Measurements from ENCODE around the gene NEURL1. TPM values are rescaled to one million over a fixed set of nuclear protein-coding genes. Genes with fewer than 3 reads are reported as not detected.
A peak's percentile ranks its signal among the peaks of the same experiment; 100 is the strongest.
"Not testable (repeated sequence)": the region's sequence is repeated elsewhere in the genome, so short reads cannot be mapped to it uniquely, and the experiment has no call there.

Gene NEURL1
- polyA plus RNA-seq, 12 donors = 9.9 to 42.8 (median 19.1) TPM; not detected in 1

DNA sequence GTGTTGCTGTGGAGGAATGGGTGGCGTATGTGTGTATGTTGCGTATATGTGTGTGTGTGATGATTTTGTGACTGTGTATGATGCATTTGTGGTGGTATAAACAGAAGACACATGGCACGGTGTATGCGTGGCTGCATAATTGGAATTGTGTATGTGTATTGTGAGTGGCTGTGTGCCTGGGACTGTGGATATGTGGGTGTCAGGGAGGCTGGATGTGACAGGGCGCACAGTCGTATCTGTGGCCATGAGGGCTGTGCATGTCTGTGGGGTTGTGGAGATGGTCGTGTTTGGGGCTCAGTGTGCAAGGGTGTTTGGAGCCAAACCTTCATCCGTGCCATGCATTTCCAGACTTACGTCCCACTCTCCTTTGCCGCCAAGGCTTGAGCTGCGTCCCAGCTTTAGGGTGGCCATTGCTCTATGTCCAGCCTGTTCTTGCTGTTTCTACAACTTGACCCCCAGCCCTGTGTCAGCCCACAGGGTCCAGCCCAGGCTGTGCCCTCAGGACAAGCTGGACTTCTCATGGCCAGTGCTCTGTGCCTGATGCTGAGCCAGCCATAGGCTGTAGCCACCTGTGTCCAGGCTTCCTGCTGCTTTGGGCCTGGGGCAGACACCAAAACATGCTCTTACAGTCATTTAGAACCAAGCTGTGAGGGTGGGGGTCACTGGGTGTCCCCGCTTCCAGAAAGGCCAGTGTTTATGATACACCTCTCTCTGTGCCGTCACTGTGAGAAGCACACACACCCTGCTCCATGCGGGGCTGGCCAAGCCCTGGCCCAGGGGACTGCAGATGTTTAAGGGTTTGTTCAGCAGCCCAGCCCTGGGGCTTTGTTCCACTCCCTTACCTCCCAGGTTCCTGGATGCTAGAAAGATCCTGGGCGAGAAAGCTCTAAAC is 127.6 kb downstream of the NEURL1 start:
- DNase-seq = no peak

DNA sequence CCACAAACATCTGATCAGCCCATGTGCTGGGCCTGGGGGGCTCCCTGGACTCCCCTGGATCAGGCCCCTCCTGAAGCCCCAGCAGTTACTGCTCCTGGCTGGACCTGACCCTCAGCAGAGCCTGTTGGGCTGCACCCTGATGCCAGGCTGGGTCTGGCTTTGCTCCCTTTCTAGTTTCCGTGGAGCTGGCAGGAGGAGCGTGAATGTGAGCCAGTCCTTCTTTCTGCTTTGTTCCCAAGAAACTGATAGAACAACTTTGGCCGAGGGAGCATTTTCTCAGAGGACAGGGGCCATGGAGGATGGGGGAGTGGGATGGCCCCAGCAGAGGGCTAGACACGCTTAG is 128.2 kb downstream of the NEURL1 start:
- no peak for DNase-seq

DNA sequence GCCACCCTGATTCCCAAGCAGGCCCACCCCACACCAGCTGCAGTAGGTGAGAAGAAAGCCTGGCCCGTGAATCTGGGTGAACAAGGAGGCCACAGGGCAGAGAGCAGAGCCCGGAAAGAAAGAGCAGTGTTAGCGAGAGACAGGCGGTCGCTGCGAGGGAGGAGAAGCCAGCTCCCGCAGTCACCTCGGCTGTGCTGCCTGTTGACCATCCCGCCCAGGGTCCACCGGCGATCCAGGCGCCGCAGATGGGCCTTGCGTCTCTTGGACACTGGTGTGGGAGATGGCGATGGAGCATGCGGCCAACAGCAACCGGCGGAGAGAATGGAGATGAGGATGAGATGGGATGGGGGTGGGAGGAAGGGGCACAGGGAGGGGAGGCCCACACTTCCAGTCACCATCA is 128.8 kb downstream of the NEURL1 start:
- no peak for DNase-seq

DNA sequence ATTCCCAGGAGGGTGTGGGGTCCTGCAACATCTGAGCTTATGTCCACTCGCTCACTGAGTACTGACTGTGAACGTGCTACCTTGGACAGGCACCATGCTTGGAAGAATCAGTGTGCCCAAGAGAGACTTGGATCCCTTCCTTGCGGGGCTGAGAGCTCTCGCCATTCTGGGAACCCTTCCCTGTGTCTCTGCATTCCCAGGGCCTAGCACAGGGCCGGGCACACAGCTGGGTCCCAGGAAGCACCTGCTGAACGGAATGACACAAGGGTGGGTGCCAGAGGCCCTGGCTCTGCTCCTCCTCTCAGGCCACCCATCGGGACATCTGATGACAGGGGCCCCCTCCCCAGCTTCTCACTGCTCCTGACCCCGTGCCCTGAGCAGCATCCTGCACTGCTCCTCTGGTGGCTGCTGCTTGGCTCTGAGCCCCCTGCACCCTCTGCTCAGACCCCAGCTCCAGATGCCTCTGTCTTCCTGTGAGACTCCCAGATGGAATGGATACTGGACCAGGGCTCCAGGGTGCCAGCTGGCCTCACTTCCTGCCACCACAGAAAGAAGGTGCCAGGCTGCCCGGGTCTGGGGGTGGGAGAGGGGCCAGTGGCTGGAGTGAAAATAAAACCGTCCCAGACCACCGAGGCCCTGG is 129.6 kb downstream of the NEURL1 start:
- no peak for DNase-seq

DNA sequence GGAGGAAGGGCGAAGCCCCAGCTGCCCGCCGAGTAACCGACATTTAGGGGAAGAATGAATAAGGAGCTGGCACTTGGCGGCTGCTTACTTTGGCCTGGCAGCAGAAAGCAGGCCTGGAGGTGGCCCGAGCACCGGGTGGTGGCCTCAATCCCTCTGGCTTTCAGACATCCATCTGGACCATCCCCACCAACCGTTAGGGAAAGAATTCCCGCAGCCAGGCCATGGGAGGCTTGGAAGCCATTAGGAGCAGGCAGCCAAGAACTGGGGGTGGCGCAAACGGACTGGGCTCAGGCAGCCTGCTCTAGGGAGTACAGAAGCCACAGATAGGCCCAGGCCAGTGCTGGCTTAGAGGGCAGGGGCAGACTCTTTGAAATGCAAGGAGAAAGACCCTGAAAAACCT is 132.7 kb downstream of the NEURL1 start:
- no peak for DNase-seq

DNA sequence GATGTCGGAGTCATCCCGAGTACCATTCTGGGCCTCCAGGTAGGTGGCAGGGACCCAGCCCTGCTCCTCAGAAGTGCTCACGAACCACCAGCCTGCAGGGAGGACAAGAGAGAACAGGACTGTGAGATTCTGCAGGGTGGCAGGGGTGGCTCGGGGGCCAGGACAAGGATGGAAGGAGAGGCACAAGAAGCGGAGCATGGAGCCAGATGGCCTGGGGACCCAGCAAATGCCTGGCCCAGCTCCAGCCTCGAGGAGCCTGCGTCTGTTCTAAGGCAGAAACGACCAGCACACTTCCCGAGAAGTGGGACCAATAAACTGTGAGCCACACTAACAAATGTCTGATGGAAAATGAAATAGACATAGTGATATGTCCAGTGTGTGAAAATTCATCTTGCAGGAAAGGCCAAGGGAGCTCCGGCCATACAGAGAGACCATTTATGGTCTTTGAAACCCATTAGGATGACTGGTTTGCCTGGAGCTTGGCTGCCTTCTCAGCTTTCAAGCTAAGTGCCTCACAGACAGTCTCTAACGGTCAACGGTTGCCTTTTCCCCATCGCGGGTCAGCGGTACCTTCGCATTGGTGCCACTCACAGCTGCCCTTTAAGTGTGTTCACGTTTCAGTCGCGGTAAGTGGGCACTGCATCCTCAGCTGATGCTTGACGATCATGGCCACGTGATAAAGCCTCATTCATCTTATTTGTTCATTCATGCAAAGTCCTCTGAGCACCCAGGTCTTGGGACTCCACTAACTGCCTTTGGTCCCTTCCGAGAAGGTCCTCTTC is 133.8 kb downstream of the NEURL1 start:
- DNase-seq = no peak

DNA sequence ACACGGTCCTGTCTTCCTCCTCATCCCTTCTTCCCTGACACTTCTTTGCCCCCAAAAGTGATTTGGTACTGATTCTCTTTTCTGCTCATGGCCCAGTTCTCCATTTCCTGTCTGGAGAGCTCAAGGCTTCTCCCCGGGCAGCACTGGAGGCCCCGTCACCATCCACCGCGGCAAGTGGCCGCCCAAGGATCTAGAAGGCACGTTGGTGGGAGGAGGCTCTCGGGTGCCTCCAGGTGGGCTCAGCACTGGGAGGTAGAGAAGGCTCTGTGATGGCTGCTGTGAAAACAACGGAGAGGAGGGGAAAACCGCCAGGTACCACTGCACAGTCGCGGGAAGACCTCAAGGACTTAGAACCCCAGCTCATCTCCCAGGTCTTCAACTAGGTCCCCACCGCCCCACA is 134.4 kb downstream of the NEURL1 start:
- DNase-seq = no peak

DNA sequence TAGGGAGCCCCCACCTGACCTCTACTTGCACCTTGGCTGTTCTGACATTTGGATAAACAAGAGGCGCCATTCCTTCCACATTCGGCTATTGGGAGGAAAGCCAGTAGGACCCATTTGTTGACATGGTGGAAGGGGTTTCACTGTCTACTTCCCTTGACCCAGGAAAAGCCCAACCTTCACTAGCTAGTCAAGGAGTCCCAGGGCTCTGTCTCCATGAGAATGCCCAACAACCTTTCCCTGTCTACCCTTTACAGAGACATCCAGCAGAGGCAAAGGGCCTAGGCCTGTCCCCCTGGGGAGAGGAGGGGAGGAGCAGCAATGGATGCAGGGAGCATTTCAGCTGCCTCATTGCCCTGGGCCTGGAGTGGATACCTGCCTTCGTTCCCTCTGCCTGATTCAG is 136.1 kb downstream of the NEURL1 start:
- no peak for DNase-seq

DNA sequence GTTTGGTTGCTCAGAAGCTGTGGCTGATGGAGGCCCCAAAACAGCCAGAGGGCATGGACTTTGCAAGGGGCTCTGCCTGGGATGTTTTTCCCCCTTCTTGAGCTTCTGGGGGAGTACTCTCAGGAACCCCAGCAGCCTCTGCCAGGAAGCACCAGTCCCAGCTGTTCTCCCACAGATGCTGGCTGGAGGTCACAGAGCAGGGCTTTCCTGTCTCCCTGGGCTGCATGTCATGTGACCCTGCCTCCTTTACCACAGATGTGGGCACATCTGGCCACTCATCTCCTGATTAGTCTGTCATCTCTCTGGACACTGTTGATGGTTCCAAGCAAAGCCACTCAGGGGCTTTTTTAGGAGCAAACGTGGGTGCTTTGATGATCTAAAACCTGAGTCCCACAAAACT is 136.7 kb downstream of the NEURL1 start:
- no peak for DNase-seq

DNA sequence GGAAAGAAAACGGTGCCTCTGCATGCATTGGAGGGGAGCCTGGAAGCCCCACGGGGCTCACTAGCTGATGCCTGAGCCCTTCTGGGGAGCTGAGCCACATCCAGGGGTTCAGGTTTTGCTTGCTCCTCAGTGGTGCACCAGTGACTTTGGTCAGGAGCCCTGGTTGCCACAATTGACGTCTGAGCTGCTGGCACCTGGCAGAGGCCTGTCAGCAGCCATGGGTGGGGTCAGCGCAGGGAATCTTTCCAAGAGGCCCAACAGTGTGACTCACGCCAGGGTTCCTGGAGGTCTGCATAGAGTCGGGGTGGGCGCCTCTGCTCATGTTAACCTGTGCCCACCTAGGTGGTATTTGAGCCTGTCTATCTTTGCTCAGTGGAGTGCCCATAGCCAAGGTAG is 138.7 kb downstream of the NEURL1 start:
- no peak for DNase-seq

DNA sequence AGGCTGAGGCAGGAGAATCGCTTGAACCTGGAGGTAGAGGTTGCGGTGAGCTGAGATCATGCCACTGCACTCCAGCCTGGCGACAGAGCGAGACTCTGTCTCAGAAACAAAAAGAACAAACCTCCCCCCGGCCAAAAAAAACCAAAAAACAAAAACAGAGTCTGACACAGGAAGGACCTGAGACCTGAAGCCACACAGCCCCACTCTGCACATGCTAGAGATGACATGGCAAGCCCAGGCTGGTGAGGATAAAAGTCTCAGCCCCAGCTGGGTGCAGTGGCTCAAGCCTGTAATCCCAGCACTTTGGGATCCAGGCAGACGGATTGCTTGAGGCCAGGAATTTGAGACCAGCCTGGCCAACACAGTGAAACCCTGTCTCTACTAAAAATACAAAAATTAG is 139.4 kb downstream of the NEURL1 start:
- DNase-seq = not testable (repeated sequence)

DNA sequence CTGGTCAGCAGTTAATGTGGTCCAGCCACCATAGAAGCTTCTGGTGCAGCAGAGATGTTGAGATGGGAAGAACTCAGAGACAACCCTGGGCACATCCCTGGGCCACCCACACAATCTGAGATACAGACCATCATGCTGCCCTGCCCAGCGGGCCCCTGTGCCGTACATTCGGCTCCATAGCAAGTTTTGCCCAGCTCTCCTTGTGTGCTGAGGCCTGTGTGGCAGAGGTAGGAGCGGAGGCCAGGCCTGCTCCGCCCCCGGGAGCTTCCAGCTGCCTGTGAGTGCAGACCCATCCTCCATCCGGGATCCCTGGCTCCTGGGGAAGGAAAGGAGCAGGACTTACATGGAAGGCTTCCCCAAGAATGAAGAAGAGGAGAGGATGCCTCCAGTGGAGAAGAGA is 140.3 kb downstream of the NEURL1 start:
- no peak for DNase-seq

DNA sequence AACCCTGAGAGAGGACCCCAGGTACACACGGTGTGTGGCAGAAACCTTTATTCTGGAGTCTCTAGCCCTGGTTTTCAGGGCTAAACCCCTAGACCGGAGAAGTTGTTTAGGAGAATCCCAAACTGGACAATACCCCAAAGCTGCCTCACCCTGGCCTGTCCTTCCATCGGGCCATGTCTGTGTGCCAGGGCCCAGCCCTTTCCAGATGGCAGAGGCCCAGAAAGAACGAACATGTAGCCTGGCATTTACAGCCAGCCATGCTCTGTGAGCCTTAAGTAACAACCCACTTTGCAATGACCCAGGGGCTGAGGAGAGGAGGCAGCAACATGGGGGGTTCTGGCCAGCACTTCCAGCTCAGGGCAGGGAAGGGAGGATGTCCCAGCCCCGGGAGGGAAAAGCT is 142.1 kb downstream of the NEURL1 start:
- no peak for DNase-seq

DNA sequence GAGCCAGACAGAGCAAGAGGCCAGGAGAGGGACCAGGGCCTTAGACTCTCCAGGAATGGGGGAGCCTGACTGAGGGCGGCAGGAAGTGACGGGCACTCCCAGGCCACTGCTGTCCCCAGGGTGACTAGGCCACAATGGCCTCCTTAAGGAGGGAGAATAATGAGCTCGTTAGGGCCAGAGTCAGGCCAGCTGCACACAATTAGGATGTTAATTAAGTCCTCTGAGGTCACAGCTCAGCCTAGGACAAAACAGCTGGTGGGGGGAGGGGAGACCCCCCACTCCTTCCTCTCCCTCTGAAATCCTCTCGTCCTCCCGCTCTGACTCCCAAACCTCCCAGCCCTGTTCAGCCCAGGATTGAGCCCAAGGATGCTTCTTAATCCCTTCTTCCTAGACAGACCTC is 143.0 kb downstream of the NEURL1 start:
- DNase-seq = no peak

DNA sequence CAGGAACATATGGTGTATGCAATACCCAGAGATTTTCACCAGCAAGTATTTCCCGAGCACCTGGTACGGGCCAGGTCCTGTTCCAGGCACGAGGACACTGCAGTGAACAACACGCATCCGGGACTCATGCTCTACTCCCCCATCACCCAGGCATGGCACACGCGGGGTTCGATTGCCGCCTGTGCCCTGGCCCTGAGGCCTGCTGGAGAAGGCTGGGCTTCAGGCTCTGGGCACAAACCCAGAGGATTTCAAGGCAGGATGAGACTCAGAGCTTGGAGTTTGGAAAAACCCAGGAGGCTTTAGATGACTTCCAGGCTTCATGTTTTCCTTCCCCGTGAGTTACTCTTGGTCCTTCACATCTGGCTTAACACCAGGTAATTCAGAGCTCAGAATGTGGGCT is 143.5 kb downstream of the NEURL1 start:
- DNase-seq = no peak

DNA sequence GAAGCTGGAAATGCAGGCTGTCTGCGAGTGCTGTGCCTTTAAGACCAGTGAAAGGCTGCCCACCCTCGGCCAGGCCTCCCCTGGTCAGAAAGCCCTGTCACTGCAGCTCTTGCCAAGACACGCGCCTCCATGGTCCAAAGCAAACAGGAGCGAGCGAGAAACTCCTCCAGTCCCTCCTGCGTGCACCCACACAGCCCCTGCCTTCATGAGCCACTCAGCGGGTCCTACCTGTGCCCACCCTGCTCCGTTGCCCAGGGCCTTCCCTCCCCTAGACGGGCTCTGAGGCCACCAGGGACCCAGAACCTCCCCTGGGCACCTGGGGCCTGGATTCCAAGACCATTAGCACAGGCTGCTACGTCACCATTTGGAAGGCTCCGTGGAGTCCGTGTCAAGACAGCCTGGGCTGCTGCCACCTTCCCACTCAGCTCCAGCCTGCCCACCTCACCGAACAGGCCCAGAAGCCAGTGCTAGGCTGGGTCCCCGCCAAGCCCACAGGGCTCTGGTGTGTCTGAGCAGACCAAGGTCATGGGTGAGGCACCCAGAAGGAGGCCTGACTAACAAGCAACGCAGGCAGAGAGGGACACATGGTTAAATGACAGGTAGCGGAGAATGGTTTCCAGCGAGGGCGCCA is 144.5 kb downstream of the NEURL1 start:
- peak; percentile 87 for DNase-seq

DNA sequence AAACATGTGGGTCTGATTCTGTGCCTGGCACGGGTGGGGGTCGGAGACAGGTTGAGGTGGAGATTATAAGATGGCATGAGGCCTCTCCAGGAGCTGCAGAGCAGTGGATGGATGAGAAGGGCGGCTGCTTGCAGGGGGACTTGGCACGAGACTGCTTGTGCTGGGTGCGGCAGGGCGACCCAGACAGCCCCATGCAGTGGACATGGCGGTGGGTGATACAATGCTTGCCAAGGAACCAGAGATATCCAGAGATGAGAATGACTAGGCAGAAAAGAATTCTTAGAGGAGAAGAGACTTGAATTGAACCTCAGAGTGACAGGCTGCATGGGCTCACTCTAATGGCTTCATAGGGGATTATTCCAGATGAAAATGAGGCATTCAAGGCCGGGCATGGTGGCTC is 145.4 kb downstream of the NEURL1 start:
- DNase-seq = no peak

DNA sequence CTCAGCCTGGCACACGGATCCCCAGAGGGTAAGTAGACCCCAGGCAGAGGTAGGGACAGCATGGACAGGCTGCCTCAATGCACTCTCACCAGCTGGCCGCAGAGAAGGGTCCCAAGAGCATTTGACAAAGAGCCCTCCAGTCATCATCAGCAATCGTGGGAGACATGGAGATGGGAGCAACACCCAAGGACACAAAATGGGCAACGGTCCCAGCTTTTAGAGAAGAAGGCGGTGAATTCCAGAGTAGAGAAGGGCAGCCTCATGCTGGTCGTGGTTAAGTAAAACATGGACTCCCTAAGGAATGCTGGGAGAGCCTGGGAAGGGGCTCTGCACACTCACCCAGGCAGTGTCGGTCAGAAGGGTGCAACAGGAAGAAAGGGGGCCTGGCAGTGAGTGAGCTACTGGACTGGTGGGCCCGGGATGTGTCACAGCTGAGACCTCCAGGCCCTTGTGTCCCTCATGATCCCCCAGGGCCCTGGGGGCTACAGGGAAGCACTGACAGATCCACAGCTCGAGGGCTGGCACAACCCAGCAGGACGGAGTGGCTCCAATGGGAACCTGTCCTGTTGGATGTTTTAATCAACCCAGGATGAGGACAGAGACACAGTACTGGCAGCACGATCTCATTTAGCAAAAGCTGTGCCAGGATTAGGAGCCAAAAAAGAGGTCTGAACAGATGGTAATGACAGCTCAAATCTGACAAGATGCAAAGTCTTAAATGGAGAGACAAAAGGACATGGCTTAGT is 147.1 kb downstream of the NEURL1 start:
- no peak for DNase-seq

DNA sequence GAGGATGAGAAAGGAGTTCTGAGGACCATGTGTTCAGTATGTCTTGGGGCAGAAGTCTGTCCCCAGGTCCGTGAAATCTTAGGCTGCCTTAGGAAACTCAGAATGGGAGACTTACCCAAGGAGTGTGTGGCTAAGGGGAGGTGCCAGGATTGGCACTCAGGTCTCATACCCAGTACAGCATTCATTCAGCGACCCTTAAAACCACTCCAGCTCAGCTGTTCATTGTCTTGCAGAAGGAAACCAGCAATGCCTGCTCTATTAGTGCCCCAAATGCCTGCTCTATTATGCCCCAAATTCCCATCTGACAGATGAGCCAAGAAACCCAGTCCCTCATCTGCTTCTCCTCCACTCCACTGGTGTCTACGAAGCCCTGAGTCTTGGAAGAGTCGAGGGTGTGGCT is 147.8 kb downstream of the NEURL1 start:
- no peak for DNase-seq

Data from muscle of arm (tissue), 12 donors.